H1 (cell line): ENCODE measurements around the gene SSU72. TPM values are rescaled to one million over a fixed set of nuclear protein-coding genes. Genes with fewer than 3 reads are reported as not detected.

Experiments used
- CTCF ChIA-PET: fragments of 300-600 bp; sonication (Branson Sonifier 250); formaldehyde crosslinking; loops from one replicate; lab custom pipeline; 2021; ENCODE audit not compliant: partially characterized antibody; lab: Charles Lee
- POLR2A ChIA-PET: fragments of 300-600 bp; sonication (Branson Sonifier 250); formaldehyde crosslinking; loops from one replicate; lab custom pipeline; 2021; ENCODE audit warnings: inconsistent platforms; ENCODE audit not compliant: partially characterized antibody; lab: Charles Lee
- DNase-seq, 2 experiments: peaks; one replicate each; pipeline versions ENCODE4 v3.0.0 to v3.0.0-alpha.2; 2010 to 2022; ENCODE audit warnings: low spot score in 2 of 2, low read depth in 1 of 2, mixed read lengths in 1 of 2
- FAIRE-seq: peaks from 2 replicates; lab custom pipeline; 2011; peaks lifted over from hg19 to GRCh38; lab: Jason Lieb, UNC
- H2AFZ ChIP-seq: 2 replicates; pipeline ENCODE4 v1.8.1; 2012; ENCODE audit warnings: low read length, inconsistent platforms
- H2AK5ac ChIP-seq: 2 replicates; pipeline ENCODE4 v1.6.1; 2013; ENCODE audit warnings: low read depth, low read length
- H2BK120ac ChIP-seq: replicated peaks from 2 replicates; pipeline ENCODE3; 2013; ENCODE audit warnings: low read depth, low read length, inconsistent platforms
- H2BK12ac ChIP-seq: 2 replicates; pipeline ENCODE4 v1.6.1; 2013; ENCODE audit warnings: low read depth, low read length
- H2BK15ac ChIP-seq: 2 replicates; pipeline ENCODE4 v1.6.1; 2013; ENCODE audit warnings: low read length
- H2BK20ac ChIP-seq: 2 replicates; pipeline ENCODE4 v1.6.1; 2013; ENCODE audit warnings: low read length
- H2BK5ac ChIP-seq: 2 replicates; pipeline ENCODE4 v1.6.1; 2013; ENCODE audit warnings: low read depth, low read length
- H3K14ac ChIP-seq: 2 replicates; pipeline ENCODE4 v1.6.1; 2013; ENCODE audit warnings: inconsistent platforms; ENCODE audit not compliant: insufficient read length
- H3K18ac ChIP-seq: 2 replicates; pipeline ENCODE4 v1.6.1; 2013; ENCODE audit warnings: low read length; ENCODE audit errors: extremely low read depth
- H3K23ac ChIP-seq: 2 replicates; pipeline ENCODE4 v1.6.1; 2013; ENCODE audit warnings: inconsistent platforms; ENCODE audit not compliant: insufficient read length
- H3K23me2 ChIP-seq: 2 replicates; pipeline ENCODE4 v1.6.1; 2013; ENCODE audit warnings: low read depth, low read length
- H3K27ac ChIP-seq: 2 replicates; pipeline ENCODE4 v1.6.1; 2011; ENCODE audit warnings: low read depth, low read length, inconsistent platforms
- H3K27me3 ChIP-seq, 4 experiments: replicated peaks in 1 of 4; 1 replicate in 1 of 4; 2 replicates in 3 of 4; pipeline versions ENCODE4 v1.6.1 to v1.8.1; 2011 to 2013; ENCODE audit warnings: low read length in 3 of 4, mild to moderate bottlenecking in 3 of 4, inconsistent platforms in 2 of 4, mixed read lengths in 2 of 4, moderate library complexity in 1 of 4; ENCODE audit not compliant: control insufficient read depth in 3 of 4, insufficient read depth in 3 of 4; ENCODE audit errors: extremely low read depth in 1 of 4
- H3K36me3 ChIP-seq, 4 experiments: 2 replicates each; pipeline versions ENCODE4 v1.6.1 to v1.8.1; 2011 to 2013; ENCODE audit warnings: mild to moderate bottlenecking in 4 of 4, low read length in 3 of 4, moderate library complexity in 2 of 4, control low read depth in 1 of 4, inconsistent platforms in 1 of 4; ENCODE audit not compliant: insufficient read depth in 4 of 4, control insufficient read depth in 2 of 4
- H3K4ac ChIP-seq: replicated peaks from 2 replicates; pipeline ENCODE3; 2013; ENCODE audit warnings: low read length, low read depth, mixed read lengths, inconsistent platforms; ENCODE audit not compliant: insufficient read length
- H3K4me1 ChIP-seq, 4 experiments: replicated peaks in 1 of 4; 1 replicate in 1 of 4; 2 replicates in 3 of 4; pipeline versions ENCODE4 v1.6.1 to v1.8.1; 2011 to 2013; ENCODE audit warnings: low read length in 3 of 4, inconsistent platforms in 2 of 4, mixed read lengths in 1 of 4; ENCODE audit not compliant: insufficient read depth in 4 of 4, control insufficient read depth in 3 of 4
- H3K4me2 ChIP-seq, 2 experiments: 2 replicates each; pipeline versions ENCODE4 v1.6.1 to v1.8.1; 2011 to 2013; ENCODE audit warnings: low read depth in 2 of 2, low read length in 2 of 2, control low read depth in 1 of 2, inconsistent platforms in 1 of 2, mild to moderate bottlenecking in 1 of 2; ENCODE audit not compliant: insufficient read depth in 1 of 2
- H3K4me3 ChIP-seq, 4 experiments: fragments of 200-600, 300-600 bp in 1 of 4; sonication (generic), shearing (Covaris generic), sonication (Bioruptor Twin) in 1 of 4; 2 replicates each; pipeline versions ENCODE4 v1.5.1 to v1.8.1; 2011 to 2016; ENCODE audit warnings: low read length in 4 of 4, low read depth in 3 of 4, control low read depth in 2 of 4, inconsistent platforms in 2 of 4, mild to moderate bottlenecking in 2 of 4, mixed read lengths in 1 of 4, moderate library complexity in 1 of 4; ENCODE audit not compliant: insufficient read depth in 2 of 4; ENCODE audit errors: extremely low read depth in 1 of 4
- H3K56ac ChIP-seq: replicated peaks from 2 replicates; pipeline ENCODE3; 2013; ENCODE audit warnings: low read depth, mild to moderate bottlenecking, mixed read lengths, low read length, inconsistent platforms; ENCODE audit not compliant: insufficient read length
- H3K79me1 ChIP-seq: 2 replicates; pipeline ENCODE4 v1.6.1; 2013; ENCODE audit warnings: low read depth, low read length, control low read depth
- H3K79me2 ChIP-seq, 2 experiments: 2 replicates each; pipeline versions ENCODE4 v1.6.1 to v1.8.1; 2012 to 2013; ENCODE audit warnings: low read length in 2 of 2, mild to moderate bottlenecking in 2 of 2, inconsistent platforms in 1 of 2; ENCODE audit not compliant: insufficient read depth in 2 of 2, control insufficient read depth in 1 of 2
- H3K9ac ChIP-seq, 4 experiments: replicated peaks in 1 of 4; 1 replicate in 1 of 4; 2 replicates in 3 of 4; pipeline versions ENCODE4 v1.6.1 to v1.8.1; 2011 to 2013; ENCODE audit warnings: low read depth in 3 of 4, low read length in 3 of 4, control low read depth in 2 of 4, mild to moderate bottlenecking in 2 of 4, moderate library complexity in 2 of 4, inconsistent platforms in 1 of 4; ENCODE audit errors: extremely low read depth in 1 of 4
- H3K9me3 ChIP-seq, 2 experiments: 2 replicates each; pipeline versions ENCODE4 v1.6.1 to v1.8.1; 2012 to 2013; ENCODE audit warnings: mild to moderate bottlenecking in 2 of 2, moderate library complexity in 2 of 2, control low read depth in 1 of 2, inconsistent platforms in 1 of 2, low read depth in 1 of 2, low read length in 1 of 2, mixed read lengths in 1 of 2; ENCODE audit not compliant: insufficient read depth in 2 of 2
- H4K20me1 ChIP-seq, 2 experiments: replicated peaks in 1 of 2; 2 replicates each; pipeline versions ENCODE3 to v1.8.1; 2011 to 2013; ENCODE audit warnings: inconsistent platforms in 2 of 2, low read length in 2 of 2, mild to moderate bottlenecking in 1 of 2; ENCODE audit not compliant: insufficient read depth in 2 of 2, control insufficient read depth in 1 of 2
- H4K5ac ChIP-seq: 2 replicates; pipeline ENCODE4 v1.6.1; 2013; ENCODE audit warnings: low read length, low read depth, mixed read lengths, inconsistent platforms; ENCODE audit not compliant: insufficient read length
- H4K8ac ChIP-seq: 2 replicates; pipeline ENCODE4 v1.8.0; 2013; ENCODE audit warnings: mild to moderate bottlenecking, moderate library complexity, low read length, inconsistent platforms; ENCODE audit not compliant: insufficient read depth; ENCODE audit errors: extremely low read depth
- H4K91ac ChIP-seq: replicated peaks from 2 replicates; pipeline ENCODE3; 2013; ENCODE audit warnings: low read length, mixed read lengths, inconsistent platforms; ENCODE audit not compliant: insufficient read length
- CHD2 ChIP-seq: IDR thresholded peaks from 2 replicates; pipeline ENCODE4 v1.6.1; 2012; ENCODE audit warnings: low read length, improper control_type of control experiment
- POLR2AphosphoS5 ChIP-seq: IDR thresholded peaks from 2 replicates; pipeline ENCODE4 v1.6.1; 2011; ENCODE audit warnings: low read depth, low read length
- RFX5 ChIP-seq: IDR thresholded peaks from 2 replicates; pipeline ENCODE4 v1.6.1; 2011; ENCODE audit warnings: low read depth, low read length, improper control_type of control experiment, borderline replicate concordance
- SIRT6 ChIP-seq: IDR thresholded peaks from one replicate; pipeline ENCODE4 v1.7.1; 2012; ENCODE audit warnings: low read length, inconsistent platforms
- WGBS, 2 experiments: shearing (Covaris generic) in 1 of 2; methylation state at CpG; one replicate each; pipeline versions ENCODE4 v1.1.6 to v1.1.7; 2013 to 2015; ENCODE audit warnings: low lambda C conversion rate in 2 of 2, mixed read lengths in 2 of 2, inconsistent platforms in 1 of 2, low coverage in 1 of 2, missing lambda C conversion rate in 1 of 2; ENCODE audit not compliant: insufficient replicate concordance in 2 of 2, insufficient coverage in 1 of 2, insufficient read length in 1 of 2; ENCODE audit errors: extremely low coverage in 1 of 2, missing lambda C conversion rate in 1 of 2; 5-methylcytosine and 5-hydroxymethylcytosine counted together
- polyA plus RNA-seq, 7 experiments: library from polyadenylated mRNA; depleted of rRNA in 3 of 7; stranded (reverse) in 5 of 7; unstranded in 2 of 7; fragments of >200 nt in 5 of 7; fragments of 200-250 nt in 2 of 7; gene quantifications; 1 replicate in 5 of 7; 2 replicates in 1 of 7; 4 replicates in 1 of 7; pipeline versions ENCODE4 v1.2.1 to v1.2.3, GENCODE V29; 2011 to 2013; ENCODE audit warnings: missing spikeins in 2 of 7, mixed read lengths in 2 of 7
- total RNA-seq: library from RNA; stranded (reverse); fragmentation: NEBNext Ultra II Directional; extraction: Animal tissue kit (Norgen Biotek cat#: 25700); gene quantifications from 2 replicates; pipeline ENCODE4 v1.2.1, GENCODE V29; 2021

The SSU72 gene
- total and polyA plus RNA-seq, 2 of the 8 experiments (the other 6 are each of a cell fraction or from before 2014, with no cell fraction given): 110 to 165 TPM

- H3K14ac ChIP-seq: no peak overlapping the region
- peaks cover 12% of the 10 kb centered on the region for H3K79me1 ChIP-seq
- H4K91ac ChIP-seq: no peak overlapping the region
- H2BK12ac ChIP-seq: no peak overlapping the region
- H3K27ac ChIP-seq: no peak overlapping the region
- H3K4ac ChIP-seq: no peak overlapping the region
- H2AFZ ChIP-seq: no peak overlapping the region
- H3K9ac ChIP-seq: no peak overlapping the region
- H4K8ac ChIP-seq: 0 out of 2 replicates have a peak overlapping the region, but pooled peaks have one; percentile 36
- CTCF ChIA-PET: interaction anchor here (1.0 to 2.1 kb wide), 5 partner anchors 7 to 50 kb away, joined by 3 to 15 read pairs (median 4); no protein-coding TSS in a partner anchor
- no peak overlapping the region for H2BK5ac ChIP-seq
- H4K20me1 ChIP-seq: peaks cover 13 to 30% of the 10 kb centered on the region in 2 experiments
- DNase-seq (no peak), FAIRE-seq (no peak)
- H3K4me1 ChIP-seq: no peaks in the 10 kb centered on the region; a peak in 2 of 7 replicates
- no peak overlapping the region for H3K4me3 ChIP-seq
- no peak for TF ChIP-seq RFX5
- TF ChIP-seq SIRT6: no peak
- 0 out of 2 replicates have a peak, but pooled peaks have one; percentile 25 for TF ChIP-seq POLR2AphosphoS5
- no peak for TF ChIP-seq CHD2
- no peak overlapping the region for H2BK120ac ChIP-seq
- no peak overlapping the region for H3K18ac ChIP-seq
- H3K36me3 ChIP-seq: peaks cover 0 to 1% (median 0%) of the 10 kb centered on the region in 4 experiments; a peak in 2 of 8 replicates
- no peaks in the 10 kb centered on the region for H3K23me2 ChIP-seq
- H3K79me2 ChIP-seq: peaks cover 0 to 17% of the 10 kb centered on the region in 2 experiments; a peak in 1 of 4 replicates
- H2BK15ac ChIP-seq: no peak overlapping the region
- no peak overlapping the region for H3K56ac ChIP-seq
- no peak overlapping the region for H2BK20ac ChIP-seq
- no peak overlapping the region for H4K5ac ChIP-seq
- H3K4me2 ChIP-seq: no peak overlapping the region
- POLR2A ChIA-PET: interaction anchor here (1.0 to 23.0 kb wide), 5 partner anchors 3 to 140 kb away, joined by 3 to 367 read pairs (median 5); no protein-coding TSS in a partner anchor
- WGBS, 2 experiments: 97% methylated on average over 27 of the region's 31 CpGs; no CpG with 5 or more reads in 1 of the 2 experiments
- H3K9me3 ChIP-seq: no peaks in the 10 kb centered on the region
- H2AK5ac ChIP-seq: no peak overlapping the region
- no peak overlapping the region for H3K23ac ChIP-seq
- H3K27me3 ChIP-seq: no peaks in the 10 kb centered on the region
Observed at GRCh38 chr1:1554926-1555915, 19.4 kb downstream of the SSU72 start.
